Hindlimb muscle (tissue), 1 donor: ENCODE data around the gene NHLRC3. TPM values are rescaled to one million over a fixed set of nuclear protein-coding genes. Genes with fewer than 3 reads are reported as not detected.
"Not testable (repeated sequence)": the region's sequence is repeated elsewhere in the genome, so short reads cannot be mapped to it uniquely, and the experiment has no call there.

Experiments used
- DNase-seq: peaks from one replicate; pipeline ENCODE4 v3.0.0-alpha.2; 2013
- polyA plus RNA-seq: library from polyadenylated mRNA; unstranded; fragments of 120-200 nt; gene quantifications from one replicate; pipeline ENCODE4 v1.2.1, GENCODE V29; 2013; ENCODE audit not compliant: insufficient read length

The NHLRC3 gene
- polyA plus RNA-seq, 1 donor, result 37.0 TPM

DNA sequence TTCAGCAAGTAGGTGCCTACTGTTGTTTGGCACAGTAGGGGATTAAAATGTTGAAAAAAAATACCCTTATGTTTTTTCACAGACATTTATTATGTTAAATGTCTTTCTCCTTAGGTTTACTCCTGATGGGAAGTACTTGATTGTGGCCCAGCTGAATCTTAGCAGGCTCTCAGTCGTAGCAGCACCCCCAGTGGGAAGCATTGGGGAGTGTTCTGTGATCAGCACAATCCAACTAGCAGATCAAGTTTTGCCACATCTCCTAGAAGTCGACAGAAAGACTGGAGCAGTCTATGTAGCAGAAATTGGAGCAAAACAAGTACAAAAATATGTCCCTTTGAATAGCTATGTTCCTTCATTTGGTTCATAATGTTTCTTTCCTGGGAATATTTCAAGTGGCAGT, 9.3 kb downstream of the NHLRC3 start:
- no peak for DNase-seq

DNA sequence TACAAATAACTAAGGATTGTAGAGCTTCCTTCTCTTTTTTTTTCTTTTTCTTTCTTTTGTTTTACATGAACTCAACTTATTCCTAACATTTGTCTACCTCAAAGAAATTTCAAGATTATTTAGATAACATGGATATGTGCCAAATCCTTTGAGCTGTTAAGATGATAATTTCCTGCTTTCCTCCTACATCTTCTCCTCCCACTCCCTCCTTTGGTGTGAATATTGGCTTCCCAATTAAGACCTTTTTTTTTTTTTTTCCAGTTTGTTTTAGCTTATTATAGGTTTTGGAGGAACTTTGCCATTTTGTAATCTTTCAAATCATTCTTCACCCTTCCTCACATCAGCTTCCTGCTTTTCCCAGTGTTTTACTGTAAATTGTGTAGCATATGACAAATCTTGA, 10.6 kb downstream of the NHLRC3 start:
- DNase-seq, result no peak

DNA sequence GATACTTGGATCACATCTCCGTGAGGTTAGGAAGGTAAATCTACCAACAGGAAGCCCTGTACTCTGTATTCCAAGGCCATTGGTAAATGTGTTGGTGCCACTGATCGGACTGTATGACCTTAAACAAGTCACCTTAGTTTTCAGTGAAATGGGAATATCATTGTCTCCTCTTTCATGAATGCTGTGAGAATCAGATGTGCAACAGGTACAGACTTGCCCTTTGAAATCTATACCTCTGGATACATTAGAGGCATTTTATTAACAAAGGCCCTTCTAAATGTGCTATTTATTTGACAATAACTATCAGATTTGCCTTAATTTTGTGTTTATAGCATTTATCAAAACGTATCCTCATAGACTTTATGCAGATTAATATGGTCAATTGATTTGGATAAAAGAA, 11.0 kb downstream of the NHLRC3 start:
- no peak for DNase-seq

DNA sequence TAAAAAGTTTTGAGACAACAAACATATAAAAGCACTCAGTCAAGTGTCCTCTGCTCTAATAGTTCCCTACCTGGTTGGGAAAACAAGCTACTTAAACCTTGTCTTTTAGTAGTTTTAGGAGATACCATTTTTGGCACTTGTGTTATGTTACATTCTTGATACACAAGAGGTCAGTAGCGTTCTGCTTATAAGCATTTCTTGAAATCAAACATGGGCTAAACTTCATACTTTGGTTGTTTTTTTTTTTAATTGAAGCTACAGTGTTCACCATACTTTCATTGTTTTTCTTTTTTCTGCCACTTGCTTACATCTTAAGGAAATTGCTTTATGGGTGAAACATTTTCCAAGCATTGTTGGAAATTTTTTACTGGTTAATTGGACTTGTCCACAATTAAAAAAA, 12.9 kb downstream of the NHLRC3 start:
- peak; percentile 19 for DNase-seq

DNA sequence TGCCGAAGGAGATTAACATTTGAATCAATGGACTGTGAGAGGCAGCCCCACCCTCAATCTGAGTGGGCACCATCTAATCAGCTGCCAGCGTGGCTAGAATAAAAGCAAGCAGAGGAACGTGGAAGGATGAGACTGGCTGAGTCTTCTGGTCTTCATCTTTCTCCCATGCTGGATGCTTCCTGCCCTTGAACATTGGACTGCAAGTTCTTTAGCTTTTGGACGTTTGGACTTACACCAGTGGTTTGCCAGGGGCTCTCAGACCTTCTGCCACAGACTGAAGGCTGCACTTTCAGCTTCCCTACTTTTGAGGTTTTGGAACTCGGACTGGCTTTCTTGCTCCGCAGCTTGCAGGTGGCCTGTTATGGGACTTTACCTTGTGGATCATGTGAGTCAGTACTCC, 14.7 kb downstream of the NHLRC3 start:
- DNase-seq, result no peak

DNA sequence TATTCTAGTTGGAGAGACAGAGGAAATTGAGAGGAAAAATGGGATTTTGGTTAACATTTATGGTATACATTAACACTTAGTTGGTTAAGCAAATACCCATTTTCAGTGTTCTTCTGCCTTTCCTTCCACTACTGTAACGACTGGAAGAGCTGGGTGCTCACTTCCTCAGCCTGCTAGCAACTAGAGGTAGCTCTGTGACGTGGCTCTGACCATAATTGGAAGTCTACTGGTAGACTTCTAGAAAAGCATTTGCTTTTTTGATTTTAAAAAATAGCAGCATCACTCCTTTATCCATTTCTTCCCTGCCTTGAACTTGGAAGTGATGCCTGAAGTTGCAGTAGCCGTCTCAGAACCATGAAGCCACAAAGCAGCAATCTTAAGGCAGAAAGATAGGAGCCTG, 15.9 kb downstream of the NHLRC3 start:
- no peak for DNase-seq

DNA sequence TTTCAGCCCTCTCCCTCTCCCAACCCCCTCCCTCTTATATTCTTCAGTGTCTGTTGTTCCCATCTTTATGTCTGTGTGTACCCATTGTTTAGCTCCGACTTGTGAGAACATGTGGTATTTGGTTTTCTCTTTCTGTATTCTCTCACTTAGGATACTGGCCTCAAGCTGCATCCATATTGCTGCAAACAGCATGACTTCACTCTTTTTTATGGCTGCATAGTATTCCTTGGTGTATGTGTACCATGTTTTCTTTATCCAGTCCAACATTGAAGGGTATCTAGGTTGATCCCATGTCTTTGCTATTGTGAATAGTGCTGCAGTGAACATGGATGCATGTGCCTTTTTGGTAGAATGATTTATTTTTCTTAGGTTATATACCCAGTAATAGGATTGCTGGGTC, 17.8 kb downstream of the NHLRC3 start:
- DNase-seq, result no peak

DNA sequence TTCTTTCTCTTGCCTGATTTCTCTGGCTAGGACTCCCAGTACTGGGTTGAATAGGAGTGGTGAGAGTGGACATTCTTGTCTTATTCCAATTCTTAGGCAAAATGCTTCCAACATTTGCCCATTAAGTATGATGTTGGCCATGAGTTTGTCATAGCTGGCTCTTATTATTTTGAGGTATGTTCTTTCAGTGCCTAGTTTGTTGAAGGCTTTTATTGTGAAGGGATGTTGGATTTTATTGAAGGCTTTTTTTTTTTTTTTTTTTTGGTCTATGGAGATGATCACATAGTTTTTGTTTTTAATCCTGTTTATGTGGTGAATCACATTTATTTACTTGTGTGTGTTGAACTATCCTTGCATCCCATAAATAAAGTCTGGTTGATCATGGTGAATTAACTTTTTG, 19.8 kb downstream of the NHLRC3 start:
- DNase-seq, result no peak

DNA sequence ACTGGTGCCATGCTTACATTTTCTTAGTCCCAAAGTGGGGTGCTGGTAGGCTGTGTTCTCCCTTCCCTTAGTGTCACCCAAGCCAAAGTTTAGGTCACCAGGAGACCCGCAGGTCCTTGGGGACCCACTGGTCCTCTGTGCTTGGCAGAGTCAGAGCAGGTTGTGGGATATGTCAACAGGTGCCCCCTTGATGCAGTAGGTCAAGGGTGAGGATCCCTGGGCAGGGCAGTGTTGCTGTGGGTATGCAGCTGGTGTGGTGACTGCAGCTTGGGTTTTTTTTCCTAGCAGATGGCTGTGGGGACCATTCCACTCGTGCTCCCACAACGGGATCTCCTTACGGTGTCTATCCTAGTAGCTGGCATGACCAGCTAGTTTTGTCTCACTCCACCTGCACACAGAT, 23.7 kb downstream of the NHLRC3 start:
- no peak for DNase-seq

DNA sequence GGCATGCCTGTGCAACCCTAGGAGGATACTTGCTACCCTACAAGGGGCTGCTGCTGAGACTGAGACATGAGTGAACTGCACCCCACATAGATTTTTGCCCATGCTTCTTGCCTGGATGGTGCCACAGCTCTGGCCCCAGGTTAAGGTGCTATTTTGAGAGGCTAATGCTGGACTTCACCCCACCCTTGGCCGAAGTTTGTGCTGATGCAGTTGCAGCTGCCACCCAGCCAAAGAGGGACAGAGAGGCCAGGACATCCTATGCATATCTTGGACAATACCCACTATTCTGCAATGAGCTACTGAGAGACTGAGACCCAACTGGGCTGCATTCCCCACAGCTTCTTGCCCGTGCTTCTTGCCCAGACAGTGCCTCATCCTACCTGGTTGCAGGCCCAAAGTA, 34.6 kb downstream of the NHLRC3 start:
- no peak for DNase-seq

DNA sequence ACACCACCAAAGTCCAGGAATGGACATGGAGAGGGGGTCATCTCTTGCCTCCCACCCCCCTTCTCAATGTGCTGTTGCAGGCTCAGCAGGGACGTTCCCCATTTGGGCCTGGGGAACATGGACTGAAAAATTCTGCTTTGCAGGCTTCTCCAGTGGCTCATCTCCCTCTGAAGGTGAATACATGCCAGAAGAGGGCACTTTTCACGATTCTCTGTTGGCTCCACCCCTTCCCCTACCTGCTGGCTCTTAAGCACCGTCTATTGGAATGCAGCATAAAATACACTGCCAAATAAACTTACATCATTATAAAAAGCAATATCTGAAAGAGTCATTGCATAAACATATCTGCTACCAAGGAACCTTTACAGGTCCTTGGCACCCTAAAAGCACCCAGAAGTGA, 35.7 kb downstream of the NHLRC3 start:
- DNase-seq, result no peak

DNA sequence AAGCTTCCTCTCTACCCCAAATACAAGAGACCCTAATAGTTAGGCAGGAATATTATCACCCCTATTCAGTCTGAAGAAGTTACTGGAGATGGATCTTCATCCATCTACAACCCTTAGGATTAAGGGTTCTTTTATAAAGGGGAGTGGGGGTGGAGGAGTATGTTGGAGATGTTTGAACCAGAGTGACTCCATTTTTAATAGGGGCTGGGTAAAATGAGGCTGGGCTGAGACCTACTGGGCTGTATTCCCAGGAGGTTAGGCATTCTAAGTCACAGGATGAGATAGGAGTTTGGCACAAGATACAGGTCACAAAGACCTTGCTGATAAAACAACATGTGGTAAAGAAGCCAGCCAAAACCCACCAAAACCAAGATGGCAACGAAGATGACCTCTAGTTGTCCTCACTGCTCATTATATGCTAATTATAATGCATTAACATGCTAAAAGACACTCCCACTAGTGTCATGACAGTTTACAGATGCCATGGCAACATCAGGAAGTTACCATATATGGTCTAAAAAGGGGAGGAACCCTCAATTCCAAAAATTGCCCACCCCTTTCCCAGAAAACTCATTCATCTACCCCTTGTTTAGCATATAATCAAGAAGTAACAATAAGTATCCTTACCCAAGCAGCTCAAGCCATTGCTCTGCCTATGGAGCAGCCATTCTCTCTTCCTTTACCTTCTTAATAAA, 48.1 kb downstream of the NHLRC3 start:
- DNase-seq, result not testable (repeated sequence)

DNA sequence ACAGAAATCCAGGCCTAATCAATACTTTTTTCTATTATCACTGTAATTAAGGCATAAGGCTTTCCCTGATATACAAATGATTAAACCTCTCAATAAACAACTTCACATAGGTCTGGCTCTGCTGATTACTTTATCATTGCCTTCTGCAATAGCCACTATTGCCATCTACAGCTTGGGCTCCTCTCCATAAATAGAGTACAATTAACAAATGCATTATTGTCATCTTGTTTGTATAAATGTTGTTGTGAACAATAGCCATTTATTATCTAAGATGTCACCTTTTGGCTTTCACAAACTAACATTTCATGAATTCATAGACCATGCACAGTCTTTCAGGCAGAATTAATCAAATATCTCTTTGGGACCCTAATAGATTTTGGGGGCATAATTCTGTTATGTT, 53.3 kb downstream of the NHLRC3 start:
- no peak for DNase-seq

DNA sequence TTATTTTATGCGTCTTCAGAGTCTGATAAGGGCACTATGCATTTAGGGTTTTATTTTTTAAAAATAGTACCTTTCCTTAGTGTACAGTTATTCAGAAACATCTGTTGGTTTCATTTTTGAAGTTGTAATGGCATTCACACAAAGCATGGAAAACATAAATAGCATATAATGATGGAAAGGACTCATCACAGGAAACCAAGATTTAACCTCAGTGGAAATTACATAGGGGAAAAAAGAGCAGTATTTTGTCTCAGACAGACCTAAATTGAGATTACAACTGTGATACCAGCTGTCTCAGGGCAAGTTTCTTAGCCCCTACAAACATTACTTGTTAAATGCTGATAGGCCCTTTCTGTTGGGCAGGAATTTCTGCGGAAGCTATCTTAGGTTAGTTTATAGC, 57.2 kb downstream of the NHLRC3 start:
- DNase-seq, result no peak

DNA sequence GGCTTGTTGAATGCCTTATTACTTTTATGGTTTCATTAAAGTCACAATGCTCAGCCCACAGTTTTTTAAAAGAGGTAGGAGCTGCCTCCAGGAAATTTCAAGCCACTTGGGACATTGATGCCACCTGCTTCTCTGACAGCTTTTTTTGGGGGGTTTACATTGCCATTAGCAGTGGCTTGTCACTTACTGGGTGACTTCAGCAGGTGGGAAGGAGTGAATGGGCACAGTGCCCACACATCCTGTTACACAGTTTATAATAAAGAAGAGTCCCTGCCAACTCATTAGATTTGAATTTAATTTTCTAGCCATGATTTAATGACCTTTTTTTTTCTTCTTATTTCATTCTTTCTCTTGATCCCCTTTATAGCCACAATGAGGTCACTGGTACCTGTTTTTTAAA, 61.0 kb downstream of the NHLRC3 start:
- DNase-seq, result no peak

Other genes starting within 250 kb of the NHLRC3 start
- gene STOML3, start 47.6 kb upstream of the NHLRC3 start, polyA plus RNA-seq, result not detected
- gene PROSER1, start 367 bp upstream of the NHLRC3 start, polyA plus RNA-seq, result 29.2 TPM